ENCODE results near the gene PPP1R14D.

- TF ChIP-seq CTCF (IDR thresholded peaks at IDR 0.05; ENCODE audit: insufficient read depth, low read length, poor library complexity, severe bottlenecking) (no peak), EZH2phosphoT487 (conservative IDR thresholded peaks at IDR 0.05; ENCODE audit: low read length) (no peak)
These were observed 18.9 kb upstream of the PPP1R14D start for GRCh38 chr15:40847223-40847961.

Measured in SU-DHL-6 (cell line).